Superior temporal gyrus (tissue), 1 donor: ENCODE measurements around the gene GRIK2.
"Not testable (repeated sequence)": the region's sequence is repeated elsewhere in the genome, so short reads cannot be mapped to it uniquely, and the experiment has no call there.

Source experiments
- DNase-seq: peaks from one replicate; pipeline ENCODE4 v3.0.0-alpha.2; 2016; ENCODE audit errors: extremely low spot score

The GRIK2 gene

GRCh38 chr6:102015431-102015830 lies 621.9 kb downstream of the GRIK2 start:
- no peak for DNase-seq

- no peak for DNase-seq
Observed at GRCh38 chr6:102022281-102022680, 628.8 kb downstream of the GRIK2 start.

GRCh38 chr6:102022803-102023202 lies 629.3 kb downstream of the GRIK2 start:
- no peak for DNase-seq

- DNase-seq, result no peak
Observed at GRCh38 chr6:102023977-102024657, 630.6 kb downstream of the GRIK2 start.

GRCh38 chr6:102026649-102027048 lies 633.1 kb downstream of the GRIK2 start:
- DNase-seq, result no peak

- DNase-seq, result no peak
Observed at GRCh38 chr6:102028176-102028575, 634.7 kb downstream of the GRIK2 start.

GRCh38 chr6:102038964-102039363 lies 645.5 kb downstream of the GRIK2 start:
- no peak for DNase-seq

- DNase-seq, result no peak
Observed at GRCh38 chr6:102039441-102039840, 645.9 kb downstream of the GRIK2 start.

GRCh38 chr6:102051001-102051400 lies 657.5 kb downstream of the GRIK2 start:
- DNase-seq, result no peak

- DNase-seq, result no peak
Observed at GRCh38 chr6:102051720-102052119, 658.2 kb downstream of the GRIK2 start.

- no peak for DNase-seq
Observed at GRCh38 chr6:102064142-102064541, 670.6 kb downstream of the GRIK2 start.

GRCh38 chr6:102066301-102066700 lies 672.8 kb downstream of the GRIK2 start:
- DNase-seq, result no peak

- DNase-seq, result no peak
Observed at GRCh38 chr6:102068349-102068929, 674.9 kb downstream of the GRIK2 start.

- no peak for DNase-seq
Observed at GRCh38 chr6:102075539-102075938, 682.0 kb downstream of the GRIK2 start.

GRCh38 chr6:102085257-102085656 lies 691.7 kb downstream of the GRIK2 start:
- no peak for DNase-seq

GRCh38 chr6:102088160-102088559 lies 694.7 kb downstream of the GRIK2 start:
- DNase-seq, result not testable (repeated sequence)

- DNase-seq, result no peak
Observed at GRCh38 chr6:102114402-102114801, 720.9 kb downstream of the GRIK2 start.

- no peak for DNase-seq
Observed at GRCh38 chr6:102115911-102116310, 722.4 kb downstream of the GRIK2 start.

GRCh38 chr6:102118034-102118433 lies 724.5 kb downstream of the GRIK2 start:
- DNase-seq, result no peak
